Measurements from ENCODE around the gene JOSD1. TPM values are rescaled to one million over a fixed set of nuclear protein-coding genes. Genes with fewer than 3 reads are reported as not detected.

The JOSD1 gene
- total and polyA plus RNA-seq, 2 of the 4 experiments (the other 2 are of a cell fraction), result 30.2 to 35.8 TPM

- H2AK9ac ChIP-seq (replicated peaks; ENCODE audit: low read depth, low read length, poor library complexity), result no peak overlapping the region
- no peak overlapping the region for H2BK15ac ChIP-seq (ENCODE audit: low read depth, low read length)
- H3K56ac ChIP-seq (ENCODE audit: extremely low read depth, insufficient read depth, low read length), result no peak overlapping the region
- H2AFZ ChIP-seq (replicated peaks; ENCODE audit: low read length, poor library complexity), result no peak overlapping the region
- 80% methylated on average over 1 of the region's 5 CpGs; no CpG with 5 or more reads in 1 of the 2 experiments for WGBS, 2 experiments (ENCODE audit: extremely low coverage in 2 of 2, insufficient read length in 1 of 2)
- TF ChIP-seq CHD1 (IDR thresholded peaks at IDR 0.05; ENCODE audit: low read depth, low read length), result no peak
- TF ChIP-seq MAFK (IDR thresholded peaks at IDR 0.05; ENCODE audit: low read depth, low read length), result no peak
- CTCF ChIA-PET, result no interaction called here
- POLR2A ChIA-PET (ENCODE audit: unreplicated experiment), result no interaction called here
- H3K14ac ChIP-seq (replicated peaks; ENCODE audit: low read depth, low read length), result no peak overlapping the region
- BruUV-seq (replicated peaks), result no TSS peak
- no peak overlapping the region for H3K4ac ChIP-seq (ENCODE audit: low read depth, low read length)
- DNase-seq (no peak), ATAC-seq (ENCODE audit: low read depth) (no peak)
- no peak overlapping the region for H4K8ac ChIP-seq (ENCODE audit: low read depth in 2 of 2, low read length in 2 of 2)
- in situ Hi-C loops (cut with MboI; ENCODE audit: low sequenced_read_pairs), result no loop called here
- no peak overlapping the region for H3K18ac ChIP-seq (ENCODE audit: low read depth, low read length)
- H3K9me1 ChIP-seq (ENCODE audit: insufficient read depth, low read length), result peaks cover 2% of the 10 kb centered on the region
- H2BK120ac ChIP-seq (ENCODE audit: low read depth, low read length), result no peak overlapping the region
- no peak overlapping the region for H3K27ac ChIP-seq (ENCODE audit: insufficient read depth, low read length)
- H2AK5ac ChIP-seq (ENCODE audit: low read depth, low read length), result no peak overlapping the region
- H3K4me3 ChIP-seq (ENCODE audit: insufficient read depth, low read depth, low read length), result no peak overlapping the region
- no peaks in the 10 kb centered on the region for H3K36me3 ChIP-seq (ENCODE audit: control insufficient read depth, insufficient read depth, low read length)
- H4K91ac ChIP-seq (ENCODE audit: insufficient read depth, low read depth, low read length), result no peak overlapping the region
- intact Hi-C loops (cut with micrococcal nuclease), result no loop called here
- no peaks in the 10 kb centered on the region for H4K20me1 ChIP-seq (ENCODE audit: insufficient read depth, low read length)
- no peaks in the 10 kb centered on the region for H3K4me1 ChIP-seq (ENCODE audit: control insufficient read depth, insufficient read depth, low read length)
- dilution Hi-C loops (cut with HindIII; ENCODE audit: low sequenced_read_pairs, unreplicated experiment), result no loop called here
- no peak overlapping the region for H2BK5ac ChIP-seq (ENCODE audit: low read depth, low read length, poor library complexity, severe bottlenecking)
- no peaks in the 10 kb centered on the region for H3K79me1 ChIP-seq (ENCODE audit: low read depth in 1 of 2, low read length in 2 of 2)
- H3K27me3 ChIP-seq (ENCODE audit: control insufficient read depth, insufficient read depth, low read length), result no peaks in the 10 kb centered on the region
- no peak overlapping the region for H3K9ac ChIP-seq (ENCODE audit: low read depth, low read length)
- no peak overlapping the region for H4K5ac ChIP-seq (ENCODE audit: low read depth, low read length)
- no peak overlapping the region for H3K4me2 ChIP-seq (ENCODE audit: low read depth, low read length)
- H3K9me3 ChIP-seq (ENCODE audit: control insufficient read depth, insufficient read depth, low read length), result no peaks in the 10 kb centered on the region
- H3K23ac ChIP-seq (ENCODE audit: low read depth, low read length), result no peak overlapping the region
- H2BK20ac ChIP-seq (ENCODE audit: low read depth, low read length), result no peak overlapping the region
These were observed 50.8 kb downstream of the JOSD1 start for GRCh38 chr22:38649841-38650522.

All from IMR-90 (cell line).